Measurements from ENCODE around the gene CBR1.

DNA sequence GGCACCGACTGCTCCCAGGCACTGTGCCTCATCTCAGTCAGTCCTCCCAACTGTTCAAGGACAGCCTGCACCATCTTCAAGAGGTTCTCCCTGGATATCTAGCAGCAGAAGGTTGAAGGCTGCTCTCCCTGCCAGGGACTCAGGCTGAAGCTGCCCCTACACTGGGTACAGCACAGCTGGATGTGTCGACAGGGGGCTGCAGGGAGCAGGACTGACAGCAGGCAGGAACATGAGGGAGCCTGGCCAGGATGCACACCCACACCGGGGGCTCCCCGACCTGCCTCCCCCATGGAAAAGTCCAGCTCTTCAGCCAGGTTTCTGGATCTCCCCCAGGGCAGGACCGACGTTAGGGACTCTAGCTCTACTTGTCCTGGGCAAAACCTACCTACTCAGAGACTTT, 30.0 kb upstream of the CBR1 start:
- no peak for TF ChIP-seq POLR2A (IDR thresholded peaks at IDR 0.05)
- TF ChIP-seq, protein P1, sequence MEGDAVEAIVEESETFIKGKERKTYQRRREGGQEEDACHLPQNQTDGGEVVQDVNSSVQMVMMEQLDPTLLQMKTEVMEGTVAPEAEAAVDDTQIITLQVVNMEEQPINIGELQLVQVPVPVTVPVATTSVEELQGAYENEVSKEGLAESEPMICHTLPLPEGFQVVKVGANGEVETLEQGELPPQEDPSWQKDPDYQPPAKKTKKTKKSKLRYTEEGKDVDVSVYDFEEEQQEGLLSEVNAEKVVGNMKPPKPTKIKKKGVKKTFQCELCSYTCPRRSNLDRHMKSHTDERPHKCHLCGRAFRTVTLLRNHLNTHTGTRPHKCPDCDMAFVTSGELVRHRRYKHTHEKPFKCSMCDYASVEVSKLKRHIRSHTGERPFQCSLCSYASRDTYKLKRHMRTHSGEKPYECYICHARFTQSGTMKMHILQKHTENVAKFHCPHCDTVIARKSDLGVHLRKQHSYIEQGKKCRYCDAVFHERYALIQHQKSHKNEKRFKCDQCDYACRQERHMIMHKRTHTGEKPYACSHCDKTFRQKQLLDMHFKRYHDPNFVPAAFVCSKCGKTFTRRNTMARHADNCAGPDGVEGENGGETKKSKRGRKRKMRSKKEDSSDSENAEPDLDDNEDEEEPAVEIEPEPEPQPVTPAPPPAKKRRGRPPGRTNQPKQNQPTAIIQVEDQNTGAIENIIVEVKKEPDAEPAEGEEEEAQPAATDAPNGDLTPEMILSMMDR (IDR thresholded peaks at IDR 0.05), result no peak

All from adrenal gland (tissue), 5 donors.